ENCODE results near the gene LRRTM2.

GRCh38 chr5:138833080-138833479, 42.1 kb downstream of the LRRTM2 start:
- no peak for TF ChIP-seq RNF2 (IDR thresholded peaks at IDR 0.05; ENCODE audit: borderline replicate concordance, low read depth)
- TF ChIP-seq MAX (IDR thresholded peaks at IDR 0.05): no peak
- TF ChIP-seq CTCF (IDR thresholded peaks at IDR 0.05): no peak
- TF ChIP-seq SMC3 (IDR thresholded peaks at IDR 0.05): no peak
- TF ChIP-seq POLR2A (IDR thresholded peaks at IDR 0.05; ENCODE audit: low read length): no peak
- TF ChIP-seq PHF8 (IDR thresholded peaks at IDR 0.05; ENCODE audit: borderline replicate concordance, low read depth): no peak
- no peak for TF ChIP-seq HDAC2 (IDR thresholded peaks at IDR 0.05)
- TF ChIP-seq USF2 (IDR thresholded peaks at IDR 0.05): no peak
- TF ChIP-seq HMGXB4 (CRISPR knock-in tag; IDR thresholded peaks at IDR 0.05; ENCODE audit: borderline replicate concordance): no peak
- TF ChIP-seq RAD21 (conservative IDR thresholded peaks at IDR 0.05 in 1 of 2, IDR thresholded peaks at IDR 0.05 in 1 of 2): no peak
- no peak for TF ChIP-seq MAZ (IDR thresholded peaks at IDR 0.05; ENCODE audit: borderline replicate concordance, low read depth, low read length)
- TF ChIP-seq MYC (IDR thresholded peaks at IDR 0.05; ENCODE audit: borderline replicate concordance, low read length): no peak
